GM03348 (cell line): ENCODE results near the gene DYNC2H1.

Experiments used
- DNase-seq: peaks from one replicate; pipeline ENCODE4 v3.0.0; 2012; ENCODE audit warnings: low spot score

Gene DYNC2H1, protein sequence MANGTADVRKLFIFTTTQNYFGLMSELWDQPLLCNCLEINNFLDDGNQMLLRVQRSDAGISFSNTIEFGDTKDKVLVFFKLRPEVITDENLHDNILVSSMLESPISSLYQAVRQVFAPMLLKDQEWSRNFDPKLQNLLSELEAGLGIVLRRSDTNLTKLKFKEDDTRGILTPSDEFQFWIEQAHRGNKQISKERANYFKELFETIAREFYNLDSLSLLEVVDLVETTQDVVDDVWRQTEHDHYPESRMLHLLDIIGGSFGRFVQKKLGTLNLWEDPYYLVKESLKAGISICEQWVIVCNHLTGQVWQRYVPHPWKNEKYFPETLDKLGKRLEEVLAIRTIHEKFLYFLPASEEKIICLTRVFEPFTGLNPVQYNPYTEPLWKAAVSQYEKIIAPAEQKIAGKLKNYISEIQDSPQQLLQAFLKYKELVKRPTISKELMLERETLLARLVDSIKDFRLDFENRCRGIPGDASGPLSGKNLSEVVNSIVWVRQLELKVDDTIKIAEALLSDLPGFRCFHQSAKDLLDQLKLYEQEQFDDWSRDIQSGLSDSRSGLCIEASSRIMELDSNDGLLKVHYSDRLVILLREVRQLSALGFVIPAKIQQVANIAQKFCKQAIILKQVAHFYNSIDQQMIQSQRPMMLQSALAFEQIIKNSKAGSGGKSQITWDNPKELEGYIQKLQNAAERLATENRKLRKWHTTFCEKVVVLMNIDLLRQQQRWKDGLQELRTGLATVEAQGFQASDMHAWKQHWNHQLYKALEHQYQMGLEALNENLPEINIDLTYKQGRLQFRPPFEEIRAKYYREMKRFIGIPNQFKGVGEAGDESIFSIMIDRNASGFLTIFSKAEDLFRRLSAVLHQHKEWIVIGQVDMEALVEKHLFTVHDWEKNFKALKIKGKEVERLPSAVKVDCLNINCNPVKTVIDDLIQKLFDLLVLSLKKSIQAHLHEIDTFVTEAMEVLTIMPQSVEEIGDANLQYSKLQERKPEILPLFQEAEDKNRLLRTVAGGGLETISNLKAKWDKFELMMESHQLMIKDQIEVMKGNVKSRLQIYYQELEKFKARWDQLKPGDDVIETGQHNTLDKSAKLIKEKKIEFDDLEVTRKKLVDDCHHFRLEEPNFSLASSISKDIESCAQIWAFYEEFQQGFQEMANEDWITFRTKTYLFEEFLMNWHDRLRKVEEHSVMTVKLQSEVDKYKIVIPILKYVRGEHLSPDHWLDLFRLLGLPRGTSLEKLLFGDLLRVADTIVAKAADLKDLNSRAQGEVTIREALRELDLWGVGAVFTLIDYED (N-terminal part only)

DNA sequence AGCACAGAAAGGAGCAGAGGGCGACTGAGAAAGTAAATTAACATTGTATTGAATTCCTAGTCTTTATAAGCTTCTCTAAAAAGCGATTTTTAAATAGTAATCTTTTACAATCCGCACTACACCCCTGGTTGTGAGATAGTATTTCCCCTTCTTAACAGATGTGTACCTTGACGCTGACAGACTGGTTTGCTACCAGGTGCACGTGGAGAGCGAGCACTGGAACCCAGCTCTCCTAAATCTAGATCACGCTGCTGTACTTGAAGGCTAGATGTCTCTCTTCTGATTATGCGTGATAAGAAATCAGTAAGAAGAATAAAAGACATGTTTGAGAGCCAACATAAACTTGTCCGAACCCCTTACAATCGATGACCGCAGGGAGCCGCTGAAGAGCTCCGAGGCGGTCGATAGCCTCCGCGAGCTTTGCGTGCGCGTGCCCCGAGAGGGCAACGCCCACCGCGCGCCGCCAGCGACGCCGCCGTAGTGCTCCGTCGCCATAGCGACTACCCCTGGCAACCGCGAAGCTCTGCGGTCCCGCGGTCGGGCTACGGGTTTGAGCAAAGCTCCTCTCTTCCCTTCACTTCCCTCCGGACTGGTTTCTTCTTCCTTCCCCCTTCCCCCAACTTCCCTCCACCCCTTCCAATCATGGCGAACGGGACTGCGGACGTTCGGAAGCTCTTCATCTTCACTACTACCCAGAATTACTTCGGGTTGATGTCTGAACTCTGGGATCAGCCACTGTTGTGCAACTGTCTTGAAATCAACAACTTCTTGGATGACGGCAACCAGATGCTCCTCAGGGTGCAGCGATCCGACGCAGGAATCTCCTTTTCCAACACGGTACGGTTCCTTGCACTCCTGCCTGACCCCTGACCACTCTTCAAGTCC lies at the start of gene DYNC2H1:
DYNC2H1 (plus strand) TSS at position 494 of the 885 bp plus-strand sequence; CDS start at position 643, 149 bp downstream.
- DNase-seq = peak; percentile 96

DNA sequence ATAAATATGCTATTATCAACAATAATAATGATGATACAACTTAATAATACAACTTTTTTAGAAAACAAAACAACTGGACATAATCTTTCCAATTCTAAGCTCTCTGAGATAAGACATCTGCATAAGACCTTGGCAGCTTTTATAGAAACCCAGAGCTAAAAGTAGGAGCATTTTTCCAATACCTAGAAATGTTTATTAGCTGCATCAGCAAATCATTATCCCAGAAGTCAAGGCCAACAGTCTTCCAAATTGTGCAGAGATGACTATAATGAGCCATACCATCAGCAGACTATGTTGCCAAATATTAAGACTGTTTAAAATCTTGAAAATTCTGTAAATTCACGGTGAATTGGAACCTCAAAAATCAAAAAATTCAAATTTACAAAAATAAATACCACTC lies 47.6 kb upstream of the DYNC2H1 start:
- no peak for DNase-seq

DNA sequence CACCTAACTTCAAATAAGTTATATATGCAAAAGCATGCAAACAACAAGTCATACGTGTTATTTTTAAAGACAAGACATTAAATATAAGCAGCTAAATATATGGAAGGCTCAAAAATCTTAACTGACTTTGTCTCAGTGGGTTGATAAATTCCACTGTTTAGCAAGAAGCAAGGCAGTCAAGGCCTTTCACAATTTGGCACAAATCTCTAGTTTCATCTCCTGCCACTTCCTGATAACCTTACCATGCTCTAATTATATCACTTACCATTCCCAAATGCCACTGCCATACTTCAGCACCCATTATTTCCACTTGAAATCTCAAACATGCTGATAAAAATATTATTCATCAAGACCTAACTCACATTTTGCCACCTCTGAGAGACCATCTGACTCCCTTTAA lies 42.1 kb upstream of the DYNC2H1 start:
- no peak for DNase-seq

DNA sequence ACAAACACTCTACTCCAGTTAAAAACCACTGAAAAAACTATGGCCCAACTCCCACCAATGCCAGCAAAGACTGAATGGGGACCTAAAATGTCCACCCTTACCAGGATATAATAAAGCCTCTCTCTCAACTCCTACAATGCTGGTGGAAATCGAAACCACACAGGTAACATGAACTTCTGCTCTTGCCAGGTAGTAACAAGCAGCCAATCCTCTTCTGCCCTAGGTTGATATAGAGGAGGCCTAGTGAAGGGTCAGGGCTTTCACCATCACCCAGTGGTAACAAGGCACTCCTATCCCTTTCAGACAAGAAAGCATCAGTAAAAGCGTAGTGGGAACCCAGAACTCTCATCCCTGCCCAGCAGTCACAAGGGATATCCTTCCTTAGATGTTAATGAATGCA lies 39.9 kb upstream of the DYNC2H1 start:
- no peak for DNase-seq

DNA sequence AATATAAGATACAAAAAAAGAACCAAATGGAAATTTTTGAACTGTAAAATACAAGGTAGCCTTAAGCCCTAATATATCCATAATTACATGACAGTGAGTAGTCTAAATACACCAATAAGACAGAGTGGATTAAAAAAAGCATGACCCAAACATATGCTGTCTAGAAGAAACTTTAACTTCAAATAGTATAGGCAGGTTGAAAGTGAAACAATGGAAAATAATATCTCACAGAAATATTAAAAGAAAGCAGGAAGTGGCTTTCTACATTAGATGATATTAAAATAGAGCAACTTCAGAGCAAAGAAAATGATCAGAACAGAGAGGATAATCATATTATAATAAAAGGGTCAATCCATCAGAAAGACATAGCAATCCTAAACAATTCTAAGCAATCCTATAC lies 39.1 kb upstream of the DYNC2H1 start:
- DNase-seq = no peak

DNA sequence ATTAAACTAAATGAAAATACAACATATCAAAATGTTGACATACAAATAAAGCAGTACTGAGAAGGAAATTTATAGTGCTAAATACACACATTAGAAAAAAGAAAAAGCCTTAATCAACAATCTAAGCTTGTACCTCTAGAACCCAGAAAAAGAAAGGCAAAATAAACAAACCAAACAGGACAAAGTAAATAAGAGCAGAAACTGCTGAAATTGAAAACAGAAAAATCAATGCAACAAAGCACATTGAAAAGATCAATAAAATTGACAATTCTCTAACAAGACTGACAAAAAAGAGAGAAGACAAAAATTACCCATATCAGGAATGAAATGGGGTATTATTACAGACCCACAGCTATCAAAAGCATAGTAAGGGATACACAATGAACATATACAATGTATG lies 38.2 kb upstream of the DYNC2H1 start:
- no peak for DNase-seq

DNA sequence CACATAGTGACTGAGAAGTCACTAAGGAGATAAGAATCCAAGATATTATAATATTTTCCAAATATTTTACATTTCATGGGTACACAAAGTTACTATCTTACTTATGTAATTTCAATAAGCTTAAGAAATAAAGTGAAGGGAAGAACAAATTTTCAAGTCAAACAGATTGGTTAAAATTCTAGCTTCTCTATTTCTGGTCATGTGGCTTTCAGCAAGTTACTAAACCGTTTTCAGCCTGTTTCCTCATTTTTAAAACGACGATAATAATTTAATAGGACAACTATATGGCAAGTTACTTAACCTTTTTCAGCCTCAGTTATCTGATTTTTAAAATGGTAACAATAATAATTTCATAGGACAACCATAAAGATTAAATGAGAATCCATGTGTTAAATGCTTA lies 32.9 kb upstream of the DYNC2H1 start:
- no peak for DNase-seq

DNA sequence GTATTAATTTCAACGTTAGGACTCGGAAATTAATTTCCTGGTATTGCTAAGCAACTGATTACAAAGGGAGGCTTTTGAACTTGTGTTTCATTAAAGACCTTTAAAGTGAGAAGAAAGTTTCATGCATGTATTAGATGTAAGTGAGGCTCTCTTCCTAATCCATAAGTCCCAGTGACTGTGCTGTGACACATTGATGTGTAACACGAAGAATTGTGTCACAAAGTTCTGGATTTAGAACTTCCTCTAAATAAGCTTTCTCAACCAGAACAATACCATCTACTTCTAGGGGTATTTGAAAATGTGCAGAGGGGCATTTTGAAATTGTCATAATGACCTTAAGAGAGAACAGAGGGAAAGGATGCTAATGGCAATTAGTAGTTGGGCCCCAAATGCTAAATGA lies 31.7 kb upstream of the DYNC2H1 start:
- no peak for DNase-seq

DNA sequence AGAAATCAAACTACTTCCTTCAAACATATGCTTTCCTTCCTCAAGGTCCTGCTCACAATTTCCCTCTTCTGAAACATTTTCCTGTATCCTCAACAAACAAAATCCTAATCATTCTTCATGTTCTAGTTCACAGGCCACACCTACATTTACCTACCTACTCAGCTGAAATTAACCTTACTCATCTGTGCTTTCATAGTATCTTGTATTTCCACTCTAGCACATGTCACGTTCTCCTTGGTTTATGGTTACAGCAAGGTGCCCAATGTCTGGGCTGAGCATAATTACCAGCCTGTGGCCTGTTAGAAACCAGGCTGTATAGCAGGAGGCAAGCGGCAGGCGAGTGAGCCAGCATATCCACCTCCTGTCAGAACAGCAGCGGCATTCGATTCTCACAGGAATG lies 30.5 kb upstream of the DYNC2H1 start:
- DNase-seq = no peak

DNA sequence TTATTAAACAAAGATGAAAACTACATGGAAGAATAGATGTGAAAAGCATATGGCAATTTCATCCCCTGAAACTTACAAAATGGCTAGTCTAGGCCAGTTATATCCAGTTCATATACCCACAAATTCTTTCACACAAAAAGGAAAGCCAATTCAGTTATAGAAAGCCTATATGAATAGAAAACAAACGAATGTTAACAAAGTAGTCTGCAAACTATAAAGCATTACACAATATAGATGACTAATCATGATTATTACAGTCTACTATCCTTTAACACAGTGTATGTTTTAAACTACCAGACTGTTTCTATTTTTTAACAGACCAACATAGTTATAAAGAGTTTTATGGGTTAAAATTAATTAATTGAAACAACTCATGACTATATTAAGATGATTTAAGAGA lies 29.4 kb upstream of the DYNC2H1 start:
- peak; percentile 24 for DNase-seq

DNA sequence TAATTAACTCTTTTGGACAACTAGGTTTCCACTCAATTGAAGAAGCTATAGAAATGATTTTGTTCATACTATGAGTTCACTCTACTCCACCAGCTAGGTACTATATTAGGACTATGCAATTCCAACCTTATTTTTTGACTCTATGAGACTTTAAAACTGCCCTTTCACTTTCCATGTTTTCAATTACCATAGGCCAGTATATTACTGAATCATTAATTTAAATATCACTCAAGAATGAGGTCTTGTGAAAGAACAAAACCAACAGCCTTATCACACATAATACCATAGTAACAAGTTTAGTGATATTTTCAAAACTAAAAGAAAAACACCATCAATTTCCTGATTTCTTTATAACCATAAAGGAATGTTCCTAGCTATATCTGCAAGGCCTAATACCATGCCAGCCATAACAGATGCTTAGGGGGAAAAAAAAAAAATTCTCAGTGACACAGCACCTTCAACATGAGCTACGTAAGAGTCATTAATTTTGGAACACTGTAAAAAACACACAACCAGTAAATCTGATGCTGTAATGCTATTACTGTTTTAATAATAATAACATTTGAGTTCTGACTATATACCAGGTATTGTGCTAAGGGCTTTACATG lies 23.4 kb upstream of the DYNC2H1 start:
- peak; percentile 21 for DNase-seq

DNA sequence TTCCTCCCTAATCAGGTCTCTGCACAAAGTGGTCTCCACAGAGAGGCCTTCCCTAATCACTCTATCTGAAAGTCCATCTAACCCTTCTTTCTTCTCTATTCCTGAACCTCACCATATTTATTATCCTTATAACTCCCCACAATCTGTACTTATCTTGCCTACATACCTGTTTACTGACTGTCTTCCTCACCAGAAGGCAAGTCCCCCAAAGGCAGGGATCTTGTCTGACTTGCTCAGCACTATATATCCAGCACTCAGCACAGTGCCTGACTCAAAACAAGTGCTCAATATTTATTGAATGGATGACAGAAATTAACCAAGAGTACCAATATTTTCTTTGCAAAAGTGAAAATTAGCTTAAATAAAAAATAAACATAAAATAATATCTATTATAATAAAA lies 22.8 kb upstream of the DYNC2H1 start:
- peak; percentile 7 for DNase-seq

DNA sequence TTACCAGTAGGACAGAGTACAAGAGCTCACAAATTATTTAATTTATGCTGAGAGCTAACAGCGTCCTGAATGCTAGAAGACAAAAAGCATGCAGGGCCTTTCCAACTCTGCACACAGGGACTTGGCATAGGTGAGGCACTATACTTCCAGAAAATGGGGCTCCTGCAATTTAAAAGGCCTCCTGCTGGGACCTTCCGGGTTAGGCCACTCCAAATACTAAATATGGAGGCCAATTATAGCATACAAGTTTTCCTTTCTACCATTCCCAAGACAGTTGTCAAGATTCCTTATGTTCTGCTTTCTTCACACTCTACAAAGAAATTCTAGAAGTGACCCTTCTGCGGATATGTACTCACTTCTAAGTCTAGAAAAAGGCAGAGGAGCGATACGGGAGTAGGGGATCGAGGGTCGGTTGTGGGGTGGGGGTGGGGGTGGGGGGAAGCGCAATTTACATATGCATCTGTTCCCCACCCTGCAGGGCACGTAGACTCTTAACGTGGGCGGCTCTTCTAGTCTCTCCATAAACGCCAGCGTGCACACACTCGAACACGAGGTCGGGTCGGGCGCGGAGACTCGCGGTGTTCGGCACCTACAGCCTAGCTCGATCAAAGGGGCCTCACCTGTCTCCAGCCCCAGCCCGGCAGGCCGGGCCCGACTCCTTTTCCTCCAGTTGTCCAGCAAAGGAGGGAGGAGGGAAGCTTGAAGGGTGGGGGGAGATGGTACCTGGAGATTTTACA lies 18.0 kb upstream of the DYNC2H1 start:
- peak; percentile 50 for DNase-seq

DNA sequence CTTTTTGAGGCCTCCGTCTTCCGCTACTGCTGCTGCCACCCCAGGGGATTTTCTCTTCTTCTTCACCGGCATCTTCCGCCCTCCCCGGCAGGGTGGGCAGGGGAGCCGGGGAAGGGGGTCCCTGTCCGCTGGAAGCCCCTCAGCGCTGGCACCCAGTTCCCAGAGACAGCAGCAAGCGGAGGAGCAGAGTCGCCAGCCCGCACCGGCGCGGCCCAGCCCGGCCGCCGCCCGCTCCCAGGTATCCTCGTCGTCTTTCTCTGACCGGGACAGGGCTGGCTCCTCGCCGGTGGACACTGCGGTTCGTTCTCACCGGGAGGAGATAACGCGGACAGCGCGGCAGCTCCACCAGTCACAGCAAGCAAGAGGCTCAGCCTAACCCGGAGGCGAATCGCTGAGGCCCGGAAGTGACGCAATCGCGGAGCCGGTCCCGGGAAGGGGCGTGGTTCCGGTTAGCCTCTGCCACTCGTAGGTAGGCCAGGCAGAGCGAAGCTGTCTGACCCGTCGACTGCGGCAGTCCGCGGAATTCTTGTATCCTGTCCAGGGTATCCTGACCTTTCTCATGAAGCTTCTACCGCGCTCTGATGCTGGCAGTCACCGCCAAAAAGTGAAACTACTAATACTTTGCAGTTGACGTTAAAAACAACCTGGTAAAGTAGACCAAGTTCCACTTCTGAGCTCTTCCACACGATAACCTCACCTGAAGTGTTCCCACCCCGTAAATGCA lies 17.3 kb upstream of the DYNC2H1 start, which contains the start of gene DCUN1D5:
DCUN1D5 (minus strand) TSS at position 360 of the 724 bp plus-strand sequence; CDS start at position 72, 288 bp downstream.
- DNase-seq = peak; percentile 97

DNA sequence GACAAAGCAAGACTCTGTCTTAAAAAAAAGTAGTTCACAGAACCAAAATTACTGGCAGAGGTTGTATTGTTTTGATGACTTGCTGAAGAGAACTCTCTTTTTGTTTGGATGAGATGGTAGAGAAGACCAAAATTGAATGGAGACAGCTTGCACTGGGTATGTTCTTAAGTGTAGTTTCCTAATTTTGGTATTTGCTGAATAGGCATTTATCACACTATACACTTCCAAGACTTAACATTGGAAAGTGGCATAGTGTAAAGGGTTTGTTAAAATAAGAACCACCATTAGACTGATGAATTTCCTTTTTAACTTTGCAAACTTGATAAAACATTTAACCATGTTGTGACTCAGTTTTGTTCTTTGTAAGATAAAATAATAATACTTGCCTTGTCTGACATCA lies 11.9 kb upstream of the DYNC2H1 start:
- no peak for DNase-seq

DNA sequence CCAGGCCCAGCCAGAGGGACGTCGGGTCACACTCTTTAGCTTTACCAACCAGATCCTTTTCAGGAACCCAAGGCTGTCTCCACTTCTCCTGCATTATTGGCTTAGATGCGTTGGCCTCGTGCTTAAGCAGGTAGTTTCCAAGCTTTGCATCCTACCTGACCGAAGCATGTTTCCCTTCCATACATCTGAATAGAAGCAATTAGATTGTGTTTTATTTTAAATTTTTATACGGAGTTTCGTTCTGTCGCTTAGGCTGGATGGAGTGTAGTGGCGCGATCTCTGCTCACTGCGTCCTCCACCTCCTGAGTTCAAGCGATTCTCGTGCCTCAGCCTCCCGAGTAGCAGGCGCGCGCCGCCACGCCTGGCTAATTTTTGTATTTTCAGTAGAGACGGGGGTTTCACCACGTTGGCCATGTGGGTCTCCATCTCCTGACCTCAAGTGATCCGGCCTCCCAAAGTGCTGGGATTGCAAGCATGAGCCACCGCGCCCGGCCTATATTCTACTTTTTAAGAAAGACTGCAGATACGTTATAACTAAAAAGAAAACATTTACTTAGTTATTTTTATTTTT lies 677 bp downstream of the DYNC2H1 start:
- DNase-seq = no peak

DNA sequence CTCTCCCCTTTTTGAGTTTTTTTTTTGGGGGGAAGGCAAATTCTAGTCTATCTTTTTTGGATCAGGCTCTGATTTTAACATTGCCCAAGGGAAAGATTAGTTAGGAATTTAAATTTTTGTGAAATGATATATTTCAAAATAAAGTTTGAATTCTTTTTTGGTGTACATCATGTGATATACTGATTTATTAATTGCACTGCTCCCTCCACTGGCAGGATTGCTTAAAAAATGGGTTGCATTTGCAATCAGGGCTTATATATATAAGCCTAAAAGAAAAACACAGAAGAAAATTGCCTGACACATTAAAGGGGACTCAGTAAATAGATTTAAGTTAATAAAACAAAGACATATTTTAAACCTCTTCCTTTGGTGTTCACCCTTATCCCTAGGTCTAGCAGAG lies 1.2 kb downstream of the DYNC2H1 start:
- DNase-seq = peak; percentile 46

DNA sequence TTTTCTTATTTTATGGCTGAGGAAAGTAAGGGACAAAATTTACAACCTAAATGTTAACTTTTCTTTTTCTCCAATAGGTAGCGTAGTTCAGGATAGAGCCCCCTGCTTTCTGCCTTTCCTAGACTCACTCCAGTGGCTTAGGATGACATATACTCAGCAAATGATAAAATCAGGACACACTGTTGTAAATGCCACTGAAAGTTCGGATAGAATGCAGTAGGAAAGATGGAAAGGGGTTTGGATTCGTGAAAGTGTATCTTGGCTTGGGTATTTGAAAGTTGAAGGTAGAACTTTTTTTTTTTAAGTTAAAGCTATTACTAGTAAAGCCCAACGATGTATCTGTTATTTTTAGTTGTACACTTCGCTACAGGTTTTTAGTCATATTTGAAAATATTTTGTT lies 2.2 kb downstream of the DYNC2H1 start:
- DNase-seq = no peak

DNA sequence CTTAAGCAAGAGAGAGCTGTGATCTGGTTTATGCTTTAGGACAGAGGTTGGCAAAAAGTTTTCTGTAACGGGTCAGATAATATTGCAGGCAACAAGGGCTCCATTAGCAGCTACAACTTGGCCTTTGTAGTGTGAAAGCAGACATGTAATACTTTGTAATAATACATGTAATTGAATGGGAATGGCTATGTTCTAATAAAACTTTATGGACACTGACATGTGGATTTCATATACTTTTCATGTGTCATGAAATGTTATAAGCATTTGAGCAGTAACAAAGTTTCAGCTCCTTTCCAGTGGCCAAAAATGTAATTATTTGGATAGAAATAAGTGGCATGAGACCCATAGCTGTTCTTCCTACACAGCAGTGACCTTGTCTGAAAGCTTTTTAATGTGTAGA lies 3.1 kb downstream of the DYNC2H1 start:
- DNase-seq = no peak
